Measurements from ENCODE around the gene SEC61A2. TPM values are rescaled to one million over a fixed set of nuclear protein-coding genes. Genes with fewer than 3 reads are reported as not detected.
A peak's percentile ranks its signal among the peaks of the same experiment; 100 is the strongest.

SEC61A2 gene

GRCh38 chr10:12214763-12215218 is 85.3 kb downstream of the SEC61A2 start:
- TF ChIP-seq GABPA (IDR thresholded peaks at IDR 0.05; ENCODE audit: low read depth): peak; percentile 52; the same call in 1 of the 2 replicates
- no peak for TF ChIP-seq REST (IDR thresholded peaks at IDR 0.05; ENCODE audit: insufficient replicate concordance, low read depth)
- TF ChIP-seq, protein P1, sequence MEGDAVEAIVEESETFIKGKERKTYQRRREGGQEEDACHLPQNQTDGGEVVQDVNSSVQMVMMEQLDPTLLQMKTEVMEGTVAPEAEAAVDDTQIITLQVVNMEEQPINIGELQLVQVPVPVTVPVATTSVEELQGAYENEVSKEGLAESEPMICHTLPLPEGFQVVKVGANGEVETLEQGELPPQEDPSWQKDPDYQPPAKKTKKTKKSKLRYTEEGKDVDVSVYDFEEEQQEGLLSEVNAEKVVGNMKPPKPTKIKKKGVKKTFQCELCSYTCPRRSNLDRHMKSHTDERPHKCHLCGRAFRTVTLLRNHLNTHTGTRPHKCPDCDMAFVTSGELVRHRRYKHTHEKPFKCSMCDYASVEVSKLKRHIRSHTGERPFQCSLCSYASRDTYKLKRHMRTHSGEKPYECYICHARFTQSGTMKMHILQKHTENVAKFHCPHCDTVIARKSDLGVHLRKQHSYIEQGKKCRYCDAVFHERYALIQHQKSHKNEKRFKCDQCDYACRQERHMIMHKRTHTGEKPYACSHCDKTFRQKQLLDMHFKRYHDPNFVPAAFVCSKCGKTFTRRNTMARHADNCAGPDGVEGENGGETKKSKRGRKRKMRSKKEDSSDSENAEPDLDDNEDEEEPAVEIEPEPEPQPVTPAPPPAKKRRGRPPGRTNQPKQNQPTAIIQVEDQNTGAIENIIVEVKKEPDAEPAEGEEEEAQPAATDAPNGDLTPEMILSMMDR (IDR thresholded peaks at IDR 0.05; ENCODE audit: insufficient read depth, low read length): no peak
- no peaks in the 10 kb centered on the region for H3K27me3 ChIP-seq (ENCODE audit: insufficient read depth, poor library complexity, severe bottlenecking)
- no peak overlapping the region for H3K4me3 ChIP-seq (replicated peaks; ENCODE audit: insufficient read depth, low read length)
- no peak for DNase-seq (ENCODE audit: low read depth in 1 of 2, low spot score in 1 of 2)
- H3K27ac ChIP-seq (replicated peaks): peak overlapping the region; percentile 27

Small RNA genes within 50 kb of the gene (microRNA-seq; reads per million reads assigned to microRNA genes)
- gene MIR548AK: not detected
